Measurements from ENCODE around the gene ALKBH3. TPM values are rescaled to one million over a fixed set of nuclear protein-coding genes. Genes with fewer than 3 reads are reported as not detected.

Gene ALKBH3
- total RNA-seq, 1 donor from 2014 or later, result 17.5 TPM

- ATAC-seq (peak; percentile 35), DNase-seq (no peak)
- intact Hi-C loops (cut with micrococcal nuclease), result no loop called here
These were observed 53.2 kb downstream of the ALKBH3 start for GRCh38 chr11:43933608-43934551.

DNA sequence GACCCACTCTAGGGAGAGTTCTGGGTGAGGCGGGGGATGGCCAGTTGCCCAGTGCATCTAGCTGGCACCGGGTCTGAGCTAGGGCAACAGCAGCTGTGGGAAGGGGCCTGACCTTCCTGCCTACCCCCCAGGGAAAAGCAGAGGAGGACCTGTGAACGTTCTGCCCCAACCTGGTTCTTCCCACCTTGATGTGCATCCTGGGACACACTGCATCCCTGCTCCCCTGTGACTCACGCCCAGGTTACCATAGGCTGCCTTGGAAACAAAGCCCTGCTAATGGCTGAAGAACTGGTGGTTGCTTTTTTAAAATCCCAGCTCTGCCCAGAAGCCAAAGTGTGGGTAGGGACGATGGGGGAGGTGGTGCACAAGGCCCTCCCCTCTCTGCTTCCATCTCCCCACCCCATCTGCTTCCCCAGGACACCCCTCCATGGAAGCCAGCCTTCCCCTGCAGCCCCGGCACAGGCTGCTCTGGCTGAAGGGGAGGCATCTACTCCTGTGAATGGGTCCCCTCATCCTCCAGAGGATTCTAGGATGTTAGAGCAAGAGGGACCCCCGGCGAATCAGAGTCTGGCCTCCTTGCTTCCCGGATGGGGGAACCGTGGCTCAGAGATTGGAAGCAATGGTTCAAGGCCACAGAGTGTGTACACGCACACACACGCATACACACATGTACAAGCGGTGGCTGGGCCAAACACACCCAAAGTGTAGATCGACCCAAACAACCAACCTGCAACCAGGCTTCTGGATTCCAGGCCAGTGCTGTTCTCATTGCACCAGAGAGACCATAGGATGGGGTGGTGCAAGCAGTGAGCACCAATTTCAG is 54.2 kb downstream of the ALKBH3 start:
- no peak for DNase-seq
- intact Hi-C loops (cut with micrococcal nuclease), result no loop called here
- no peak for ATAC-seq

- DNase-seq (no peak), ATAC-seq (no peak)
- intact Hi-C loops (cut with micrococcal nuclease), result no loop called here
These were observed 54.9 kb downstream of the ALKBH3 start for GRCh38 chr11:43935424-43935979.

- ATAC-seq, result no peak
- intact Hi-C loops (cut with micrococcal nuclease), result no loop called here
- DNase-seq, result no peak
These were observed 55.4 kb downstream of the ALKBH3 start for GRCh38 chr11:43936076-43936475.

GRCh38 chr11:43937434-43938411 is 57.1 kb downstream of the ALKBH3 start:
- ATAC-seq (no peak), DNase-seq (no peak)
- intact Hi-C loops (cut with micrococcal nuclease), result no loop called here

DNA sequence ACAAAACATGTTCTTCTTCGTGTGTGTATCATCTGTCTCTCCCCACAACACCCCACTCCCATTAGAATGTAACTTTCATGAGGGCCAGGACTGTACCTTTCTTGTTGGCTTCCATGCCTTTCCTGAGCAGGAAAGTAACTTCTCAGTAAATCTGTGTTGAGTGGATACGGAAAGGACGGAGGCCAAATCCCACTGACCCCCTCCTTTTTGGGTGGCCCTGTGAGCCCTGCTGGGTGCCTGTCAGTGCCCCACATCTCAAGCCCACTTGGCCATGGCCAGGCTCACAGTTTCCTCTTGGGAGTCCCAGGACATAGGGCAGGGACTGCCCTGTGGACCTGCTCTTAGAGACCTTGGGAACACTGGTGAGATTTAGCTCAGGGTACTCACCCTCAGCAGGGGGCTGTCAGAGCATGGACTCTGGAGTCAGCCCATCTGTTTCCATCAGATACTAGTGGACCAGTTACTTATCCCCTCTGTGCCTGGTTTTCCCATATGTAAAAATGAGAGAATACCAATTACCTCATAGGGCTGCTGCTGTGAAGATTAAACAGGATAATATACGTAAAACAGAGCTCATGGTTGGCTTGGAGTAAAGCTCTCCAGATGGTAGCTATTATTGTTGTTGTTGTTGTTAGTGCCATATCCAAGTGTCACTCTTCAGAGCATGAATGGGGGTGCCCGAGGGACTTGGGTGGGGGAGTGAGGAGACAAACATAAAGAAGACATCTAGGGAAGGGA is 60.8 kb downstream of the ALKBH3 start:
- no peak for DNase-seq
- ATAC-seq, result no peak
- intact Hi-C loops (cut with micrococcal nuclease), result loop anchor here (10.0 kb wide), 1 partner anchor 93 kb away; no protein-coding TSS in a partner anchor

- intact Hi-C loops (cut with micrococcal nuclease), result loop anchor here (10.0 kb wide), 1 partner anchor 92 kb away; no protein-coding TSS in a partner anchor
- DNase-seq, result peak; percentile 56
- ATAC-seq, result peak; percentile 5
These were observed 62.2 kb downstream of the ALKBH3 start for GRCh38 chr11:43942662-43943371.

DNA sequence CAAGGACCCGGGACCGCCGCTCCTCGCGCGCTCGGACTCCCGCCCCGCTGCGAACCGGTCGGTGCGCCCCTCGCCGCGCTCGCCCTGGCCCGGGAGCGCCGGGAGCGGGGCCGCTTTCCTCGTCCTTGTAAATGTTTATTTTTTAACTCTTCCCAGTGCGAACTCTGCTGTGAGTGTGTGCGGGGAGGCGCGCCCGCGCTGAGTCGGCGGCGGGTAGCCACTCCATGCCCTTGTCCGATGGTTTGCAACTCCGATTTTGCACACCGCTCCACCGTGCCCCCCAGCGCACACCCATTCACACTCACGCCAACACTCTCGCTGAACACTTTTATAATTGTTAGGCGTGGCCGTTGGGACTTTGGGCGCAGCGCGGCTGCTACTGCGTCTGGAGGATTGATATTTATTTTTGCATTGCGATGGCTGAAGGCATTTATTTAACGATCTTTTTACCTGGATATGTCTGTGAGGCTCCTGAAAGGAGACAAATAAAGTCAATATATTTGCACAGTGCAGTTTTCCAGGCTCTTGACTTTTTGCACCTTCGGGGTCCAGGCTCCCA is 62.8 kb downstream of the ALKBH3 start:
- DNase-seq, result no peak

DNA sequence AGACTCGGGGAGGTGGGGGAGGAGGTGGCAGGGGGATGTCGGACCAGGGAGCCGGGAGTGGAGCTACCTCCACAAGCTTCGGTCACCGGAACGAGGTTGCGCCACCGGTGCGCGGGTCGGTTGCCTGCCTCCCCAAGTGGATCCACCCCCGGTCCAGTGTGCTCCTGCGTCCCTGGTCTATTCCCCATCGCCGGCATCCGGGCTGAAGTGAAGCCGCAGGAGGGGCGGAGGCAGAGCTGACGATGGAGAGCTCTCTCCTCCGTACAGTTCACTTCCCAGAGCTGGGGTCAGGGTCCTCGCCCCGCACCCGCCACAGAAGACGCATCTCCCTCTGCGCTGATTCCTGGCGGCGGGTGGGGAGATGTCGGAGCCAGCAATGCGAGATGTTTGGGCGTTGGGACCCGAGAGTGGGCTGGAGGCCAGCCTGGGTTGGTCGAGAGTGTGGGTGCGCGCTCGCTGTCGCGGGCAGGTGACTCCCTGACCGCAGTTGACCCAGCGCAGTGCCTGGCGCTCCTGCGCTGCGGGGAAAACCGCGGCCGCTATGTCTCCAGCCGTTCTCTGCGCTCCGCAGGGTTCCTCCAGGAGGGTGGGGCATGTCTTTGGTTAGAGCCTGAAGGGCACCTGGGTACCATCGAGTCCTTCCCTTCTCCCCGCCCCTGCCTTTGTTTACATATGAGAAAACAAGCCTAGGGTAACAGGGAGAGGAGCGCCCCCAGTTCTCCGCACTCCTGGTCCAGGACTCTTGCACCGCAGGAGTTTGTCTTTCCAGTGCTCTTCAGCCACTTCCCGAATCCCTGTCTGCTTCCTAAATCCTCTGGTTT is 63.5 kb downstream of the ALKBH3 start:
- DNase-seq (no peak), ATAC-seq (peak; percentile 12)
- intact Hi-C loops (cut with micrococcal nuclease), result loop anchor here (10.0 kb wide), 1 partner anchor 91 kb away; no protein-coding TSS in a partner anchor

More for the DNA sequence above, 62.8 kb downstream of the ALKBH3 start:
- ATAC-seq, result no peak
- intact Hi-C loops (cut with micrococcal nuclease), result loop anchor here (10.0 kb wide), 1 partner anchor 91 kb away; no protein-coding TSS in a partner anchor

GRCh38 chr11:43944761-43945311 is 64.2 kb downstream of the ALKBH3 start:
- intact Hi-C loops (cut with micrococcal nuclease), result loop anchor here (10.0 kb wide), 1 partner anchor 90 kb away; no protein-coding TSS in a partner anchor
- ATAC-seq (peak; percentile 47), DNase-seq (peak; percentile 85)

DNA sequence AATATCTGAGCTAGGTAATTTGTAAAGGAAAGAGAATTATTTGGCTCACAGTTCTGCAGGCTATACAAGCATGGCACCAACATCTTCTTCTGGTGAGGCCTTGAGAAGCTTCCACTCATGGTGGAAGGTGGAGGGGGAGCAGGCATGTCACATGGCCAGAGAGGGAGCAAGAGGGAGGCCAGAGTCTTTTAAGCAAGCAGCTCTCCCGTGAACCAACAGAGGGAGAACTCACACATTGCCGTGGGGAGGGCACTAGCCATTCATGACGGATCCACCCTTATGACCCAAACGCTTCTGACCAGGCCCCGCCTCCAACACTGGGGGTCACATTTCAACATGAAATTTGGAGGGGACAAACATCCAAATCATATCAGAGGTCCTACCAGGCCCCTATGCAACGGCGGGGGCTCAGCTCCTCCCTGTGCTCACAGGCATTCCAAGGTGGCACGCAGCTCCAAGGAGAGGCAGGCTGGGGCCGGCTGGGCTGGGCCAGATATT is 66.4 kb downstream of the ALKBH3 start:
- ATAC-seq (no peak), DNase-seq (peak; percentile 34)
- intact Hi-C loops (cut with micrococcal nuclease), result loop anchor here (10.0 kb wide), 1 partner anchor 88 kb away; no protein-coding TSS in a partner anchor

DNA sequence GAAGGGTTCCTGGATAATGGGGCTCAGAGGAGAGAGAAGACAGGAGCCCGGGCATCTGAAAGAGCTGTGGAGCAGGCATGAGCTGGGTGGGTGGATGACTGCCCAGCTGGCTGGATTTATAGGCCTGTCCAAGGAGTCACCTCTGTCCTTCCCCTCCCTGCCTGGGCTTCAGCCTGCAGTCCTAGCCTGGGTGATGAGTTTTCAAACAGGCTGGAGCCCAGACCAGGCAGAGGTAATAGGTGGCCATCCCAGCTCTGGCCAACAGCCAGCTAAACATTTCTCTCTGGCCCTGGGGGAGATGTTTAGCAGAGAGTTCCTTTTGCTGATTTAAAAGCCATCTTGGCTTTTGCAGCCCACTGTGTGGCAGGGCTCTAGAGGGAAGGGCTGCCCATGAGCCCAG is 67.2 kb downstream of the ALKBH3 start:
- ATAC-seq (no peak), DNase-seq (no peak)
- intact Hi-C loops (cut with micrococcal nuclease), result loop anchor here (10.0 kb wide), 1 partner anchor 87 kb away; no protein-coding TSS in a partner anchor

DNA sequence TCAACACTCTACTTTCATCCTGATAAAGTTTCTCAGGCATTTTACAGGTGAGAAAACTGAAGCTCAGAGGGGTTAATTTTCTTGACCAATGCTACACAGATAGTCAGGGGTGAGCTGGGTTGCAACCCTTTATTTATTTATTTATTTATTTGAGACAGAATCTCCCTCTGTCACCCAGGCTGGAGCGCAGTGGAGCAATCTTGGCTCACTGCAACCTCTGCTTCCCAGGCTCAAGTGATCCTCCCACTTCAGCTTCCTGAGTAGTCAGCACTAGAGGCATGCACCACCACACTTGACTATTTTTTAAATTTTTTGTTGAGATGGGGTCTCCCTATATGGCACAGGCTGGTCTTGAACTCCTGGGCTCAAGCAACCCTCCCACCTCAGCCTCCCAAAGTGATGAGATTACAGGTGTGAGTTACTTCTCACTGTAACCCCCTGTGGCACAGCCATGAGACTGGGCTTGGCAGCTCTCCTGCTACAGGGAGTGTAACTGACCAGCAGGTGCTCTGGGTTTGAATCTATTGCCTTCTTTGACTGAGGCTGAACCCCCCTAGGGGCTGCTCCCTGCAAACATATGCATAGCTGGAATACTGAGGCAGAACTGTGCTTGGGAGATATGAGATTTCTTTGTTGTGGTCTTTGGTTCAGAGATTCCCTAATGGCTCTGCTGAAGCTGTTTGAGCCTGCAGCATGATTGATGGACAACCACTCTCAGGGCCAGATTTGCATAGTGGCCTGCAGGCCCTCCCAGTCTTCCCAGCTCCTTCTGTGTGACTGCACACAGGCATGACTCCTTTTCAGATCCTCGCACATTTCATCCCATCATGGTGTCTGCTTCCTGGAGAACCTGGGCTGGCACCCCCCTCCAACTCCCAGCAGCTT is 68.0 kb downstream of the ALKBH3 start:
- DNase-seq, result no peak
- intact Hi-C loops (cut with micrococcal nuclease), result loop anchor here (10.0 kb wide), 1 partner anchor 86 kb away; no protein-coding TSS in a partner anchor
- ATAC-seq, result no peak

GRCh38 chr11:43950311-43950855 is 69.8 kb downstream of the ALKBH3 start:
- intact Hi-C loops (cut with micrococcal nuclease), result no loop called here
- DNase-seq (no peak), ATAC-seq (no peak)
